HepG2 (cell line): Measurements from ENCODE around the gene C9orf50. TPM values are rescaled to one million over a fixed set of nuclear protein-coding genes. Genes with fewer than 3 reads are reported as not detected.

Experiments
- ATAC-seq: fragments of 200-7000 bp; cut with Tn5 transposase; 3 replicates; pipeline ENCODE4 v1.9.1; 2020; ENCODE audit warnings: mild to moderate bottlenecking, moderate library complexity
- BruUV-seq: library from RNA; stranded (reverse); fragments of 400-500 nt; replicated peaks from 2 replicates; lab custom pipeline; 2021; lab: Mats Ljungman, UMichigan
- CTCF ChIA-PET: fragments of 300-600 bp; formaldehyde crosslinking; extraction: SDS; loops from one replicate; lab custom pipeline; 2021; ENCODE audit warnings: low total read pairs, inconsistent platforms, low intra/inter-chr PET ratio; lab: Yijun Ruan, JAX
- POLR2A ChIA-PET: fragments of 350-600 bp; sonication (Branson Sonifier 250); formaldehyde crosslinking; loops from one replicate; lab custom pipeline; 2020; ENCODE audit warnings: antibody characterized with exemption, inconsistent platforms; lab: Yijun Ruan, JAX
- DNase-seq: peaks from one replicate; pipeline ENCODE4 v3.0.0-alpha.2; 2015; ENCODE audit warnings: low spot score
- FAIRE-seq: peaks from 3 replicates; lab custom pipeline; 2011; peaks lifted over from hg19 to GRCh38; lab: Jason Lieb, UNC
- H2AFZ ChIP-seq: one replicate; pipeline ENCODE4 v1.6.1; 2011; ENCODE audit warnings: low read length, inconsistent platforms
- H3K27ac ChIP-seq: fragments of 300-600 bp; 3 replicates; pipeline ENCODE4 v1.8.0; 2011; ENCODE audit warnings: mixed run types, mild to moderate bottlenecking, mixed read lengths, low read length, inconsistent platforms; ENCODE audit not compliant: insufficient read depth; ENCODE audit errors: extremely low read length
- H3K27me3 ChIP-seq, 2 experiments: fragments of 200-600 bp in 1 of 2; 2 replicates in 1 of 2; 3 replicates in 1 of 2; pipeline versions ENCODE4 v1.6.0 to v1.8.0; 2011; ENCODE audit warnings: low read length in 2 of 2, mild to moderate bottlenecking in 2 of 2, moderate library complexity in 2 of 2, inconsistent platforms in 1 of 2; ENCODE audit not compliant: insufficient read depth in 2 of 2, control insufficient read depth in 1 of 2
- H3K36me3 ChIP-seq, 2 experiments: fragments of 200-600 bp in 1 of 2; replicated peaks in 1 of 2; 2 replicates in 1 of 2; 3 replicates in 1 of 2; pipeline versions ENCODE4 v1.5.1 to v1.8.0; 2011; ENCODE audit warnings: low read length in 2 of 2, inconsistent platforms in 1 of 2; ENCODE audit not compliant: insufficient read depth in 2 of 2, control insufficient read depth in 1 of 2
- H3K4me1 ChIP-seq: 2 replicates; pipeline ENCODE4 v1.5.1; 2012; ENCODE audit warnings: low read length, inconsistent platforms; ENCODE audit not compliant: insufficient read depth
- H3K4me2 ChIP-seq: 2 replicates; pipeline ENCODE4 v1.6.0; 2011; ENCODE audit warnings: low read depth, low read length, inconsistent platforms
- H3K4me3 ChIP-seq, 3 experiments: fragments of 200-600 bp in 1 of 3; sonication (generic), shearing (Covaris generic) in 1 of 3; replicated peaks in 1 of 3; 2 replicates each; pipeline ENCODE4 v1.5.1; 2011 to 2016; ENCODE audit warnings: low read length in 3 of 3, inconsistent platforms in 2 of 3, low read depth in 2 of 3, mild to moderate bottlenecking in 2 of 3, control low read depth in 1 of 3, mixed read lengths in 1 of 3; ENCODE audit not compliant: insufficient read depth in 1 of 3
- H3K79me2 ChIP-seq: one replicate; pipeline ENCODE4 v1.6.1; 2011; ENCODE audit warnings: low read length, inconsistent platforms; ENCODE audit not compliant: insufficient read depth
- H3K9ac ChIP-seq: 2 replicates; pipeline ENCODE4 v1.6.0; 2011; ENCODE audit warnings: mild to moderate bottlenecking, low read depth, low read length, inconsistent platforms; ENCODE audit not compliant: insufficient read depth
- H3K9me3 ChIP-seq: 2 replicates; pipeline ENCODE4 v1.5.1; 2012; ENCODE audit warnings: mild to moderate bottlenecking, low read length
- H4K20me1 ChIP-seq: 2 replicates; pipeline ENCODE4 v1.6.0; 2011; ENCODE audit warnings: inconsistent platforms, mild to moderate bottlenecking, low read length, moderate library complexity; ENCODE audit not compliant: insufficient read depth
- ATF7 ChIP-seq, 2 experiments: fragments of 450-650 bp in 1 of 2; sonication (generic) in 1 of 2; formaldehyde crosslinking in 1 of 2; IDR thresholded peaks; 2 replicates each; pipeline versions ENCODE4 v1.4.0 to v1.6.1; 2016 to 2020; ENCODE audit warnings: antibody characterized with exemption in 1 of 2, mild to moderate bottlenecking in 1 of 2, missing genetic modification reagents in 1 of 2
- ATRX ChIP-seq: sonication (generic); formaldehyde crosslinking; IDR thresholded peaks from 2 replicates; pipeline ENCODE4 v1.4.0; 2020; ENCODE audit warnings: missing genetic modification reagents, borderline replicate concordance
- CREB1 ChIP-seq, 2 experiments: fragments of 450-650 bp in 1 of 2; IDR thresholded peaks; 2 replicates each; pipeline ENCODE4 v1.6.1; 2016 to 2017; ENCODE audit warnings: control low read depth in 1 of 2, mild to moderate bottlenecking in 1 of 2, missing compliant biosample characterization in 1 of 2, missing genetic modification characterization in 1 of 2
- HINFP ChIP-seq: sonication (generic); formaldehyde crosslinking; IDR thresholded peaks from 2 replicates; pipeline ENCODE4 v1.4.0; 2020; ENCODE audit warnings: low read depth, mild to moderate bottlenecking, missing genetic modification reagents
- HMG20B ChIP-seq: conservative IDR thresholded peaks from 2 replicates; pipeline ENCODE4 v1.6.1; 2016; ENCODE audit warnings: missing genetic modification reagents, missing compliant biosample characterization
- MTA3 ChIP-seq: sonication (generic); formaldehyde crosslinking; IDR thresholded peaks from 2 replicates; pipeline ENCODE4 v1.4.0; 2020; ENCODE audit warnings: missing genetic modification reagents
- THAP7 ChIP-seq: sonication (generic); formaldehyde crosslinking; IDR thresholded peaks from 2 replicates; pipeline ENCODE4 v1.8.1; 2023; ENCODE audit warnings: mild to moderate bottlenecking, missing genetic modification reagents
- ZNF367 ChIP-seq: sonication (generic); formaldehyde crosslinking; IDR thresholded peaks from 2 replicates; pipeline ENCODE4 v1.4.0; 2020; ENCODE audit warnings: missing genetic modification reagents, borderline replicate concordance
- ZNF510 ChIP-seq: sonication (generic); formaldehyde crosslinking; IDR thresholded peaks from 2 replicates; pipeline ENCODE4 v1.4.0; 2020; ENCODE audit warnings: low read depth, mild to moderate bottlenecking, missing genetic modification reagents
- WGBS: methylation state at CpG from one replicate; pipeline ENCODE4 v1.1.6; 2017; ENCODE audit warnings: low lambda C conversion rate; 5-methylcytosine and 5-hydroxymethylcytosine counted together
- in situ Hi-C: cut with HindIII; loops from 2 replicates; pipeline ENCODE4 v1.10.0; 2017; ENCODE audit warnings: low pct_unique_long_range_greater_than_20kb; ENCODE audit not compliant: extremely low pct_ligation_motif_present
- intact Hi-C: fragments of 100-400 bp; cut with micrococcal nuclease; formaldehyde crosslinking; loops from one replicate; pipeline ENCODE4 v1.10.0; 2022; ENCODE audit not compliant: unreplicated experiment
- polyA plus RNA-seq, 8 experiments: library from polyadenylated mRNA; depleted of rRNA in 3 of 8; stranded (reverse) in 7 of 8; unstranded in 1 of 8; fragments of >200 nt; fragmentation: Illumina TruSeq in 4 of 8; extraction: Trizol in 4 of 8; gene quantifications; 2 replicates each; pipeline versions ENCODE4 v1.2.1 to v1.2.3, GENCODE V29; 2011 to 2016; ENCODE audit warnings: low read depth in 4 of 8, missing spikeins in 1 of 8, mixed read lengths in 1 of 8; ENCODE audit not compliant: insufficient read depth in 1 of 8
- total RNA-seq, 5 experiments: library from RNA; depleted of rRNA; stranded (reverse); fragments of >200 nt; fragmentation: Illumina TruSeq; extraction: Trizol; gene quantifications; 2 replicates each; pipeline ENCODE4 v1.2.3, GENCODE V29; 2016; ENCODE audit warnings: low read depth in 1 of 5

Gene C9orf50
- total and polyA plus RNA-seq, 2 of the 13 experiments (the other 11 are each of a cell fraction or from before 2014, with no cell fraction given): not detected

- Histone ChIP-seq H3K9ac (no peak overlapping the region), H2AFZ (no peak overlapping the region), H3K4me1 (peaks cover 12% of the 10 kb centered on the region; the same call in 1 of the 2 replicates), H3K36me3 (no peaks in the 10 kb centered on the region), H3K4me2 (no peak overlapping the region), H4K20me1 (no peaks in the 10 kb centered on the region), H3K27me3 (peaks cover 13 to 61% of the 10 kb centered on the region in 2 experiments), H3K79me2 (no peaks in the 10 kb centered on the region), H3K4me3 (no peak overlapping the region), H3K27ac (no peak overlapping the region), H3K9me3 (no peaks in the 10 kb centered on the region)
- ChIA-PET POLR2A (no interaction called here), CTCF (no interaction called here)
- intact Hi-C loops (no loop called here), in situ Hi-C loops (no loop called here)
- WGBS: 15% methylated on average over 4 of the region's 10 CpGs
- no TSS peak for BruUV-seq
- no peak for DNase-seq
- no peak for FAIRE-seq
- TF ChIP-seq CREB1 (IDR thresholded peaks at IDR 0.05) (0 out of 2 replicates have a peak, but pooled peaks have one; percentile 7), CREB1 (CRISPR knock-in tag; IDR thresholded peaks at IDR 0.05) (no peak), ATF7 (IDR thresholded peaks at IDR 0.05) (peak; percentile 69; the same call in 1 of the 2 replicates), ATF7 (CRISPR knock-in tag; IDR thresholded peaks at IDR 0.05) (no peak), THAP7 (CRISPR knock-in tag) (no peak)
- ATAC-seq: no peak
Observed at GRCh38 chr9:129650680-129651235, 29.9 kb upstream of the C9orf50 start.

- no peak for ATAC-seq
- CTCF ChIA-PET: no interaction called here
- TF ChIP-seq ZNF510 (CRISPR knock-in tag) (no peak), MTA3 (no peak), ATRX (no peak), HINFP (CRISPR knock-in tag) (no peak), ZNF367 (CRISPR knock-in tag) (no peak), HMG20B (no peak)
Observed at GRCh38 chr9:129649726-129650679, 29.1 kb upstream of the C9orf50 start.

More at GRCh38 chr9:129649726-129650679, 29.1 kb upstream of the C9orf50 start:
- Histone ChIP-seq H3K9ac (no peak overlapping the region), H4K20me1 (no peaks in the 10 kb centered on the region), H3K9me3 (no peaks in the 10 kb centered on the region), H3K27me3 (peaks cover 13 to 53% of the 10 kb centered on the region in 2 experiments), H2AFZ (no peak overlapping the region), H3K4me1 (peaks cover 13% of the 10 kb centered on the region), H3K4me2 (no peak overlapping the region), H3K27ac (no peak overlapping the region), H3K79me2 (no peaks in the 10 kb centered on the region), H3K4me3 (no peak overlapping the region), H3K36me3 (no peaks in the 10 kb centered on the region)
- FAIRE-seq (no peak), DNase-seq (no peak)
- POLR2A ChIA-PET: no interaction called here
- intact Hi-C loops (no loop called here), in situ Hi-C loops (loop anchor here (10.0 kb wide), 1 partner anchor 135 kb away; no protein-coding TSS in a partner anchor)
- no TSS peak for BruUV-seq
- WGBS: 33% methylated on average over 15 of the region's 20 CpGs
